Mucosa of stomach (tissue), 1 donor: ENCODE measurements around the gene TMTC2.
"Not testable (repeated sequence)": the region's sequence is repeated elsewhere in the genome, so short reads cannot be mapped to it uniquely, and the experiment has no call there.

ENCODE experiments used
- H3K27me3 ChIP-seq: one replicate; pipeline ENCODE4 v1.7.0; 2013; ENCODE audit warnings: mild to moderate bottlenecking, low read length; ENCODE audit not compliant: control insufficient read depth, insufficient read depth
- H3K36me3 ChIP-seq: one replicate; pipeline ENCODE4 v1.7.0; 2013; ENCODE audit warnings: low read length; ENCODE audit not compliant: control insufficient read depth, insufficient read depth
- H3K4me1 ChIP-seq: one replicate; pipeline ENCODE4 v1.7.0; 2013; ENCODE audit warnings: mild to moderate bottlenecking, low read length; ENCODE audit not compliant: control insufficient read depth, insufficient read depth
- H3K4me3 ChIP-seq: one replicate; pipeline ENCODE4 v1.7.0; 2013; ENCODE audit warnings: low read length
- H3K9ac ChIP-seq: one replicate; pipeline ENCODE4 v1.7.0; 2013; ENCODE audit warnings: mild to moderate bottlenecking, low read length, moderate library complexity
- H3K9me3 ChIP-seq: one replicate; pipeline ENCODE4 v1.7.0; 2013; ENCODE audit warnings: mild to moderate bottlenecking, low read length, moderate library complexity; ENCODE audit not compliant: control insufficient read depth
- donor health status: Pancreatic carcinoma.

The TMTC2 gene

DNA sequence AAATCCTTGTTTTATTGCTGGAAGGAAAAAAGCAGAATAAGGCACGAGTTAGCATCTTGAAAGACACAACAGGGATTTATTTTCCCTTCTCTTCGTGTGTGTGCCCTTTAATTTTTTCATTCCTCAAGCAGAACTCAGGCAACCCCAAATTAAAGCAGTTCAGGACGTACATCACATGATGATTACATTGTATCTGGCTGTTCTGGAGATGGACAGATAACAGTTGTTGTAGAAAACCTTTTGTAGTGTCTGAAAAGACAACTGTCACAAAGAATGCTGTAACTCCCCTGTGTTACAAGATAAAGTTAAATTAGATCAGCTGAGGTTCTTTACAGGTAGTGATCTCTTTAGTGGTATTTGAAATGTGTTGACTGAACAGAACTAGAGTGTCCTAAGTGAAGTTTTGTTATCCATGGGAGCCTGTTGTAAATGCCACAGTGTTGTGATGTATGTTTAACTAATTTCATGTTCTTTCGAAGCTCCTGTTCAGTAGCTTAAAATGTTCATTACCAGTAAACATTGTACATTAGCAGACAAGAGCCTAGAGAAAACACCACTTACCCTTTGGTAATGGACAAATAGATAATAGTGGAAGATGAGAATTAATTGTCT is 58.5 kb downstream of the TMTC2 start:
- Histone ChIP-seq H3K9me3 (no peaks in the 10 kb centered on the region), H3K4me1 (peaks cover 8% of the 10 kb centered on the region), H3K4me3 (no peak overlapping the region), H3K36me3 (no peaks in the 10 kb centered on the region), H3K27me3 (no peaks in the 10 kb centered on the region), H3K9ac (no peak overlapping the region)

DNA sequence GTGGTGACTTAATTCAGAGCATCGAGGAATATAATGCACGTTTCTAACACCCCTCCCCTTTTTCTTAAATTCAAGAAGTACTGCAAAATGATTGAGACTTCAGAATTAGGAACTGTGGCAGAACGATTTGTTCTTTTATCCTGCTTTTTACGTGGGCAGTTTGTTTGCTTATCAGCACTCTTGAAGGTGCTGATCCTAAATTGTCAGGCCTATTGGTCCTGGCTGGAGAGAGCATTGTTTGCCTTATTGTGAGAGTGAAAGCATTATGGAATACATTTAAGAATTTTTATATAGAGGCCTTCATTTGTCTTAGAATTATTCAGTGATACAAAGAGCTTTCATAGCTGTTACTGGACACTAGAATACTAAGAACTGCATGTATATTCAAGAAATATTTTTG is 59.1 kb downstream of the TMTC2 start:
- Histone ChIP-seq H3K36me3 (no peaks in the 10 kb centered on the region), H3K27me3 (no peaks in the 10 kb centered on the region), H3K4me3 (no peak overlapping the region), H3K9me3 (no peaks in the 10 kb centered on the region), H3K9ac (no peak overlapping the region), H3K4me1 (peaks cover 7% of the 10 kb centered on the region)

DNA sequence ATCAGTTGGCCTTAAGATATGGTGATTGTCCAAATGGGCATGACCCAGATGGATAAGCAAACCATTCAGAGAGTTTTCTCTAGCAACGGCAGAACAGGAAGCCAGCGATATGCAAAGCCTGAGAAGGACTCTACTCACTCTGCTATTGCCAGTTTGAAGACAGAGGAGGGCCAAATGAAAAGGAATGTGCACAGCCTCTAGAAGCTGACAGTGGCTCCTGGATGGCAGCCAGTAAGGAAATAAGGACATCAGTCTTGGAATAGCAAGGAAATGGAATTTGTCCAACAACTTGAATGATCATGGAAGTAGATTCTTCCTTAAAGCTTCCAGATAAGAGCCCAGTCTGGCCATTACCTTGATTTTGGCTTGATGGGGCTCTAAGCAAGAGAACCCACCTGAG is 60.0 kb downstream of the TMTC2 start:
- H3K9ac ChIP-seq = no peak overlapping the region
- H3K4me3 ChIP-seq = no peak overlapping the region
- H3K4me1 ChIP-seq = peaks cover 7% of the 10 kb centered on the region
- H3K27me3 ChIP-seq = no peaks in the 10 kb centered on the region
- H3K9me3 ChIP-seq = no peaks in the 10 kb centered on the region
- no peaks in the 10 kb centered on the region for H3K36me3 ChIP-seq

DNA sequence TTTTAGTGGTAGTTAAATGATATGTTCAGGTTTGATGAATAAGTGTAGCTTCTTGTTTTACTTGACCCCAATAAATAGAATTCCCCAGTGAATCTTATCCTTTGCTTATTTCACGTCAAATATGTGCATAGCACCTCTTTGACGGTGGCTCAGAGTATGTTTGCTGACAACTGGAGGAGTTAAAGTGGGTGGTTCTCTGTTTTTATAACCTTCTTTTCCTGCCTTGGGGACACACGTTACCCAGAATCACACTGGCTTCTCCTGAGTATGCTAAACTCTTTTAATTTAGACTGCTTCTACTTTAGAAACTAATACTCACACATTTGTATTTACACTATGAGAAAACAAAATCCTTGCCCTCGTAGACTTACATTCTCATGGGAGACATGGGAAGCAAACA is 62.3 kb downstream of the TMTC2 start:
- no peaks in the 10 kb centered on the region for H3K9me3 ChIP-seq
- H3K4me1 ChIP-seq = peaks cover 7% of the 10 kb centered on the region
- H3K27me3 ChIP-seq = no peaks in the 10 kb centered on the region
- no peak overlapping the region for H3K9ac ChIP-seq
- H3K36me3 ChIP-seq = no peaks in the 10 kb centered on the region
- H3K4me3 ChIP-seq = no peak overlapping the region

DNA sequence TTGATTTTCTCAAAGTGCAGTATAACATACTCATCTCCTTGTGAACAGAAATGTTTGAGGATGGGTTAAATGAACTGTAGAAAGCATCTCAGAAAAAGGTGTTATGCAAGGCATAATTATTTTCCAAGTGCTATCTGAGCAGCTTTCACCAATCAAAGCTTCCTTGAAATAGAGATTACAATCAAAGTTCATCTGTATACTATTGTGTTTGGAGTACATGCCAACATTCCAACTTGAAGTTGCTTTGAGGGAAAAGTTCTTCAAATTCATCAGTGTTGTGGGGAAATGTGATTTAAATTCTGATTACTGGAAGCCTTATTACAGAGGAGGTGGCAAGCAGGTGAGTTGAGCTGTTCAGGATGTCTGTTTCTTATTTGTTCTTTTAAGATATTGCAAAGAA is 68.2 kb downstream of the TMTC2 start:
- no peak overlapping the region for H3K9ac ChIP-seq
- H3K4me3 ChIP-seq = no peak overlapping the region
- peaks cover 3% of the 10 kb centered on the region for H3K4me1 ChIP-seq
- H3K36me3 ChIP-seq = no peaks in the 10 kb centered on the region
- no peaks in the 10 kb centered on the region for H3K27me3 ChIP-seq
- H3K9me3 ChIP-seq = no peaks in the 10 kb centered on the region

DNA sequence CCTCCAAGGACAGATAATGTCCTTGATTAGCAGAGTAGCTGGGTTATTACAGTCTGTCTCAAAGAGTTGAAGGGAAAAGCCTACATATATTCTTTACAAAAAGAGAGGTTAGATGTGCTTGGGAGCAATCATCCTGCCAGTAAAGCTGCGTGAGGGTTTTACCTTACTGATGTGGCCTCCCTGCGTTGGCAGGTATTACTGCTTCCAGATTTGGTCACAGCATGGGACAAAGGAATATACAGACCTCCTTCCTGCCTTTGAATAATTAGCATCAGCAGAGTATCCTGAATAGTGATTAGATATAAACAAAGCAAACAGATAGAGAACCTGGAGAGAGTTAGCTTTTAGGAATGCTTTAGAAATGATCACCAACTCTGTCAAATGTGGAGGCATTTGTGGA is 69.6 kb downstream of the TMTC2 start:
- Histone ChIP-seq H3K36me3 (no peaks in the 10 kb centered on the region), H3K9me3 (no peaks in the 10 kb centered on the region), H3K27me3 (no peaks in the 10 kb centered on the region), H3K4me3 (no peak overlapping the region), H3K4me1 (peaks cover 3% of the 10 kb centered on the region), H3K9ac (no peak overlapping the region)

DNA sequence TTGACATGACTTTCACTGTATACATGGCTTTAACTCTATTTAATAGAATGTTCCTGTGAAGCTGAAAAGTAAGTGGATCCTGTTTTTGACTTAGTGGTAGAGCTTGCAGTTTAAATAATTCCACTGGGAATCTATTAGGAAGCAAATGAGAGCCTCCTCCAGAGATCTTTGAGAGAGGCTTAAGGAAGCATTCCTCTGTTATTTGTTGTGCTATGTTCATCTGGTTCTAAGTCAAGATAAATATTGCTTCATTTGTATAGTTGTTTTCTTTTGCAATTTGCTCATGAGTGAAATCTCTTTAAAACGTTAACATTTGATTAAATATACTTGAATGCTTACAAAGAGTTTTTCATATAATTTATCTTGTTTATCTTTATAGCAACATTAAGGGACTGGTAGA is 70.4 kb downstream of the TMTC2 start:
- no peaks in the 10 kb centered on the region for H3K36me3 ChIP-seq
- no peak overlapping the region for H3K9ac ChIP-seq
- no peak overlapping the region for H3K4me3 ChIP-seq
- no peaks in the 10 kb centered on the region for H3K27me3 ChIP-seq
- H3K9me3 ChIP-seq = no peaks in the 10 kb centered on the region
- H3K4me1 ChIP-seq = peaks cover 3% of the 10 kb centered on the region

DNA sequence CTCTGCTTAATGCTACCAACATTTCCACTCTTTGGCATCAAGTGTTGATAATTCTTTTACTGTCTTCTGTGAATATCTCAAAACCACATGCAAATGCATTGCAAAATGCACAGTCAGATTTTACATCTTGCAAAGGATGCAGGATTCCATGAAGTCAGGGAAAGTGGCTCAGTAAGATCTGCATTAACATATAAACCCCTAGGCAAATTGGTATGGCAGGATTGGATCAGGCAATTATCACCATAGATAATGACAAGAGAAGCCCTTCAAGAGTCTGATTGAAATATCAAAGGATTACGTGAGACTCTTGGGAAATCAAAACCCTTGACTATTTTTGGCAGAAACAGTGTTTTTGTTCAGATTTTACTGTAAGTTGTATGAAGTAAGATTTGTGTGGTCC is 71.0 kb downstream of the TMTC2 start:
- H3K9ac ChIP-seq = no peak overlapping the region
- H3K9me3 ChIP-seq = no peaks in the 10 kb centered on the region
- no peaks in the 10 kb centered on the region for H3K27me3 ChIP-seq
- peaks cover 3% of the 10 kb centered on the region for H3K4me1 ChIP-seq
- H3K4me3 ChIP-seq = no peak overlapping the region
- H3K36me3 ChIP-seq = no peaks in the 10 kb centered on the region

DNA sequence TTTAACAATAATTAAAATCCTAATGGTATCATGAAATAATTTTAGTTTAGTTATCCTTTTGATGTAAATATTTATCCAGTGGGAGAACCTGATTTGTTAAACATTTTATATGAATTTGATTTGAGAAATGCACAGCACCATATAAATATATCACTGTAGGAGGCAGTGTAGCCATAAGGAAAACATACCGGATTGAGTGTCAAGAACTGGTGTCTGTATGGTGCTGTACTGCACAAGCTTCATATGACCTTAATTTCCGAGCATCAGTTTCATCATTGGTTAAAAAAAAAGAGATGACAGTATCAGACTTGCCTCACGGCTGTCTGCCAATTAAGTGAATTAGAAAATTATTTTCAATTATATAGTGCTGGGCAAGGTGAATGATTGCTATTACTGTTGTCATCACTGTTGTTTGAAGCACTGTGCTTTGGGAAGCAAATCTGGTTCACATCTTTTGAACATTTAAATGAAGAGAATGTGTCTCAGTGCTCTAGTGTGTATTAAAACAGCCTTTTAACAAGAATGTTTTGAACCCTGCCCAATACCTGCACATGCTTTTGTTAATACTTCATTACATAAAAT is 72.1 kb downstream of the TMTC2 start:
- Histone ChIP-seq H3K27me3 (no peaks in the 10 kb centered on the region), H3K9me3 (no peaks in the 10 kb centered on the region), H3K4me1 (peaks cover 3% of the 10 kb centered on the region), H3K9ac (no peak overlapping the region), H3K4me3 (no peak overlapping the region), H3K36me3 (no peaks in the 10 kb centered on the region)

DNA sequence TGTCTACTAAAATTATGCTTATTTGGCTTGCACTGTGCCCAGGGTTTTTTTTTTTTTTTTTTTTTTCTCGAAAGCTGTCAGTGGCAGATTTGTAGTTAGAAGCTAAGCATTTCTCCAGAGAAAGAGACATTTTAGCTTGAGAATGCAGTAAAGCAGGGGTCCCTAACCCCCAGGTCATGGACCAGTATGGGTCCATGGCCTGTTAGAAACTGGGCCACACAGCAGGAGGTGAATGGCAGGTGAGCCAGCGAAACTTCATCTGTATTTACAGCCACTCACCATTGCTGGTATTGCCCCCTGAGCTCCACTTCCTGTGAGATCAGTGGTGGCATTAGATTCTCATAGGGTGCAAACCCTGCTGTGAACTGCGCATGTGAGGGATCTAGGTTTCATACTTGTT is 73.7 kb downstream of the TMTC2 start:
- Histone ChIP-seq H3K4me1 (peaks cover under 1% of the 10 kb centered on the region), H3K27me3 (no peaks in the 10 kb centered on the region), H3K9me3 (no peaks in the 10 kb centered on the region), H3K9ac (no peak overlapping the region), H3K4me3 (no peak overlapping the region), H3K36me3 (no peaks in the 10 kb centered on the region)

DNA sequence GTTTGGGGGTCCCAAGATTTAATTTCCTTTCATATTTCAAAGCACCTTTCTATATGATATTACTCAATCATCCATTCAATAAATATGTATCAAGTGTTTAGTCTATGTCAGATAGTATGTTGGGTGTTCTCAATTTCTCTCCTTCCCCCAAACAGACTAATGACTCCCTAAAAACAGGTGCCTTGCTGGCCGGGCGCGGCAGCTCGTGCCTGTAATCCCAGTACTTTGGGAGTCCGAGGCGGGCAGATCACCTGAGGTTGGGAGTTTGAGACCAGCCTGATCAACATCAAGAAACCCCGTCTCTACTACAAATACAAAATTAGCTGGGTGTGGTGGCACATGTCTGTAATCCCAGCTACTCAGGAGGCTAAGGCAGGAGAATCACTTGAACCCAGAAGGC is 78.5 kb downstream of the TMTC2 start:
- not testable (repeated sequence) for H3K4me3 ChIP-seq, H3K36me3 ChIP-seq, H3K4me1 ChIP-seq, H3K9ac ChIP-seq, H3K9me3 ChIP-seq, H3K27me3 ChIP-seq

DNA sequence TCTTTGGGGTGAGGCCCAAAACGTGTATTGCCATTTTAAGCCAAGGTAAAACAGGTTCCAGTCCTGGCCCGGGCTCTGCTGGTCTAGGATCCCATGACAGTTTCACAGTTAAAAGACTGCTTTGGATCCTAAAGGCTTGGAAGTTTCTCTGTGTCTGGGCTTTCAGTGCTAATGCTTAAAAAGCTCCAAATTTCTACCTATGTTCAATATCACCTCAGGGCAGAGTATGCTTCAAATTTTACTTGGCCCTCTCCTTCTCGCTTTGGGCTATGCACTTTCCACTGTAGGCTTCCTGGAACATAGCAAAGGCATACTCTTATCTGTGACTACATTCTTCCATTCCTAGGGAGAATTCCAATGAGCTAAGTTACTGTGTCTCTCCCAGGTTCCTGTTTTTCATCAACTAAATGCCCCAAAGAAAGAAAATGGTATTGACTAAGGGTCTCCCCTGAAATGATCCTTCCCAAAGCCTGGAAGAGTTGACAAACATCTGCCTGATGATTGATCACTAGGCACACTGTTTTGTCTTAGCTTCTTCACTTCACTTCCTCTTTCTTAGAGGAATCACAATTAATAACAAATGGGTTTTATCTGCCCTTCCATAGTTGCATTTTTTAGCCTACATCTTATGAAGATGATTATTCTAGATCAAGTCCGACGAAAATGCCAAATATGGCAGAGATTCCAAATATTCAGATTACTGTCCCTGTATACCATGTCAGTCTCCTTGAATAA is 79.4 kb downstream of the TMTC2 start:
- Histone ChIP-seq H3K9me3 (no peaks in the 10 kb centered on the region), H3K27me3 (no peaks in the 10 kb centered on the region), H3K36me3 (no peaks in the 10 kb centered on the region), H3K9ac (no peak overlapping the region), H3K4me3 (no peak overlapping the region), H3K4me1 (peaks cover 2% of the 10 kb centered on the region)
